Activated T-helper 17 cell treated with anti-CD3 and anti-CD28 coated beads, Interleukin-2, amount 50 U/mL, for 72 hours (primary cell): Measurements from ENCODE around the gene SQSTM1. TPM values are rescaled to one million over a fixed set of nuclear protein-coding genes. Genes with fewer than 3 reads are reported as not detected.
"Not testable (repeated sequence)": the region's sequence is repeated elsewhere in the genome, so short reads cannot be mapped to it uniquely, and the experiment has no call there.

ENCODE experiments used
- ATAC-seq: fragments of 150-1000 bp; cut with Tn5 transposase; replicated peaks from 2 replicates; pipeline ENCODE4 v1.10.0; 2021; ENCODE audit warnings: mild to moderate bottlenecking, moderate library complexity
- H3K27ac Mint-ChIP-seq: one replicate; pipeline ENCODE4 v1.8.0; 2022; ENCODE audit warnings: mixed read lengths
- H3K27me3 Mint-ChIP-seq: one replicate; pipeline ENCODE4 v1.8.0; 2022; ENCODE audit warnings: mixed read lengths
- H3K36me3 Mint-ChIP-seq: one replicate; pipeline ENCODE4 v1.8.0; 2022; ENCODE audit warnings: low read depth, mild to moderate bottlenecking, mixed read lengths
- H3K4me1 Mint-ChIP-seq: one replicate; pipeline ENCODE4 v1.8.0; 2022; ENCODE audit warnings: mixed read lengths
- H3K4me3 Mint-ChIP-seq: one replicate; pipeline ENCODE4 v1.8.0; 2022; ENCODE audit warnings: mild to moderate bottlenecking, mixed read lengths
- H3K9me3 Mint-ChIP-seq: one replicate; pipeline ENCODE4 v1.8.0; 2022; ENCODE audit warnings: mixed read lengths
- total RNA-seq, 2 donors: library from RNA; stranded (reverse); gene quantifications; one replicate each; pipeline ENCODE4 v1.2.3, GENCODE V29; 2022

SQSTM1 gene
- total RNA-seq, 2 donors from 2014 or later, result 130 to 188 TPM

GRCh38 chr5:179834871-179835270 lies 14.2 kb downstream of the SQSTM1 start:
- H3K27me3 Mint-ChIP-seq, H3K4me3 Mint-ChIP-seq, H3K27ac Mint-ChIP-seq, ATAC-seq, H3K9me3 Mint-ChIP-seq: not testable (repeated sequence)
- Mint-ChIP-seq H3K4me1 (peaks cover 22% of the 10 kb centered on the region), H3K36me3 (peaks cover 88% of the 10 kb centered on the region)

DNA sequence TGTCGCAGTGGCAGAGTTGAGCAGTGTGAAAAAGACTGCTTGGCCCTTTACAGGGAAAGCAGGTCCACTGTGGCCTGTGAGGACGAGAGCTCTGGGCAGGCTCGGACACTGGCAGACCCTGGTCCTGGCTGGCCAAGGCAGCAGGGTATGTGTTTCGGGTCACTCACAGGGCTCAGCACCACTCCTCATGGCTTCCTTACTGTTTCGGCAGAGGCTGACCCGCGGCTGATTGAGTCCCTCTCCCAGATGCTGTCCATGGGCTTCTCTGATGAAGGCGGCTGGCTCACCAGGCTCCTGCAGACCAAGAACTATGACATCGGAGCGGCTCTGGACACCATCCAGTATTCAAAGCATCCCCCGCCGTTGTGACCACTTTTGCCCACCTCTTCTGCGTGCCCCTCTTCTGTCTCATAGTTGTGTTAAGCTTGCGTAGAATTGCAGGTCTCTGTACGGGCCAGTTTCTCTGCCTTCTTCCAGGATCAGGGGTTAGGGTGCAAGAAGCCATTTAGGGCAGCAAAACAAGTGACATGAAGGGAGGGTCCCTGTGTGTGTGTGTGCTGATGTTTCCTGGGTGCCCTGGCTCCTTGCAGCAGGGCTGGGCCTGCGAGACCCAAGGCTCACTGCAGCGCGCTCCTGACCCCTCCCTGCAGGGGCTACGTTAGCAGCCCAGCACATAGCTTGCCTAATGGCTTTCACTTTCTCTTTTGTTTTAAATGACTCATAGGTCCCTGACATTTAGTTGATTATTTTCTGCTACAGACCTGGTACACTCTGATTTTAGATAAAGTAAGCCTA lies 15.7 kb downstream of the SQSTM1 start:
- H3K9me3 Mint-ChIP-seq, result no peaks in the 10 kb centered on the region
- no peaks in the 10 kb centered on the region for H3K27me3 Mint-ChIP-seq
- H3K36me3 Mint-ChIP-seq, result peaks cover 88% of the 10 kb centered on the region
- ATAC-seq, result peak; percentile 90
- H3K4me1 Mint-ChIP-seq, result peaks cover 22% of the 10 kb centered on the region
- H3K4me3 Mint-ChIP-seq, result peak overlapping the region; percentile 72
- H3K27ac Mint-ChIP-seq, result peak overlapping the region; percentile 81

DNA sequence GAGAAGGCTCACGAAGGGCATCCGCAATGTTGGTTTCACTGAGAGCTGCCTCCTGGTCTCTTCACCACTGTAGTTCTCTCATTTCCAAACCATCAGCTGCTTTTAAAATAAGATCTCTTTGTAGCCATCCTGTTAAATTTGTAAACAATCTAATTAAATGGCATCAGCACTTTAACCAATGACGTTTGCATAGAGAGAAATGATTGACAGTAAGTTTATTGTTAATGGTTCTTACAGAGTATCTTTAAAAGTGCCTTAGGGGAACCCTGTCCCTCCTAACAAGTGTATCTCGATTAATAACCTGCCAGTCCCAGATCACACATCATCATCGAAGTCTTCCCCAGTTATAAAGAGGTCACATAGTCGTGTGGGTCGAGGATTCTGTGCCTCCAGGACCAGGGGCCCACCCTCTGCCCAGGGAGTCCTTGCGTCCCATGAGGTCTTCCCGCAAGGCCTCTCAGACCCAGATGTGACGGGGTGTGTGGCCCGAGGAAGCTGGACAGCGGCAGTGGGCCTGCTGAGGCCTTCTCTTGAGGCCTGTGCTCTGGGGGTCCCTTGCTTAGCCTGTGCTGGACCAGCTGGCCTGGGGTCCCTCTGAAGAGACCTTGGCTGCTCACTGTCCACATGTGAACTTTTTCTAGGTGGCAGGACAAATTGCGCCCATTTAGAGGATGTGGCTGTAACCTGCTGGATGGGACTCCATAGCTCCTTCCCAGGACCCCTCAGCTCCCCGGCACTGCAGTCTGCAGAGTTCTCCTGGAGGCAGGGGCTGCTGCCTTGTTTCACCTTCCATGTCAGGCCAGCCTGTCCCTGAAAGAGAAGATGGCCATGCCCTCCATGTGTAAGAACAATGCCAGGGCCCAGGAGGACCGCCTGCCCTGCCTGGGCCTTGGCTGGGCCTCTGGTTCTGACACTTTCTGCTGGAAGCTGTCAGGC lies 16.6 kb downstream of the SQSTM1 start:
- H3K36me3 Mint-ChIP-seq, result peaks cover 85% of the 10 kb centered on the region
- no peaks in the 10 kb centered on the region for H3K9me3 Mint-ChIP-seq
- H3K4me3 Mint-ChIP-seq, result peak overlapping the region; percentile 72
- H3K27me3 Mint-ChIP-seq, result no peaks in the 10 kb centered on the region
- H3K4me1 Mint-ChIP-seq, result peaks cover 22% of the 10 kb centered on the region
- peak overlapping the region; percentile 81 for H3K27ac Mint-ChIP-seq
- ATAC-seq, result no peak

- Mint-ChIP-seq H3K9me3 (no peaks in the 10 kb centered on the region), H3K36me3 (peaks cover 68% of the 10 kb centered on the region), H3K27me3 (no peaks in the 10 kb centered on the region), H3K4me1 (peaks cover 14% of the 10 kb centered on the region), H3K27ac (peak overlapping the region; percentile 54), H3K4me3 (no peak overlapping the region)
- ATAC-seq, result no peak
These were observed 18.9 kb downstream of the SQSTM1 start for GRCh38 chr5:179839328-179840256.

DNA sequence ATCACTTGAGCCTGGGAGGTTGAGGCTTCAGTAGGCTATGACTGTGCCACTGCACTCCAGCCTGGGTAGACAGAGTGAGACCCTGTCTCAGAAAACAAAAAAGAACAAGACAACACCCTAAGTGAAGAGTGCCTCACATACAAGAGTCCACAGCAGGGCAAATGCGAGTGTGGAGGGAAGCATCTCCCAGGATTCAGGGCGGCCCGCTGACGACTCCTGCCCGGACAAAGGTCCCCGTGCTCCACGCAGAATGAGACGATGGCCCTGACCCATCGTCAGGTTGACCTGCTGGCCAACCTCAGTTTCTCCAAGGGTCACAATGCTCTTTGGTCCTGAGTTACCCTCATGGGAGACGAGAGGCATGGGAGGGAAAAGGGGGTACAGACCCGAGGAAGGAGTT lies 19.6 kb downstream of the SQSTM1 start:
- no peak for ATAC-seq
- H3K36me3 Mint-ChIP-seq, result peaks cover 71% of the 10 kb centered on the region

GRCh38 chr5:179840766-179841165 lies 20.1 kb downstream of the SQSTM1 start:
- H3K4me1 Mint-ChIP-seq, result peaks cover 14% of the 10 kb centered on the region
- no peak for ATAC-seq
- peaks cover 4% of the 10 kb centered on the region for H3K9me3 Mint-ChIP-seq
- H3K4me3 Mint-ChIP-seq, result no peak overlapping the region
- H3K27me3 Mint-ChIP-seq, result no peaks in the 10 kb centered on the region
- peak overlapping the region; percentile 54 for H3K27ac Mint-ChIP-seq
- peaks cover 67% of the 10 kb centered on the region for H3K36me3 Mint-ChIP-seq

More for the DNA sequence above, 19.6 kb downstream of the SQSTM1 start:
- H3K27me3 Mint-ChIP-seq, result no peaks in the 10 kb centered on the region
- H3K4me3 Mint-ChIP-seq, result no peak overlapping the region
- peak overlapping the region; percentile 54 for H3K27ac Mint-ChIP-seq
- peaks cover 4% of the 10 kb centered on the region for H3K9me3 Mint-ChIP-seq
- H3K4me1 Mint-ChIP-seq, result peaks cover 14% of the 10 kb centered on the region

DNA sequence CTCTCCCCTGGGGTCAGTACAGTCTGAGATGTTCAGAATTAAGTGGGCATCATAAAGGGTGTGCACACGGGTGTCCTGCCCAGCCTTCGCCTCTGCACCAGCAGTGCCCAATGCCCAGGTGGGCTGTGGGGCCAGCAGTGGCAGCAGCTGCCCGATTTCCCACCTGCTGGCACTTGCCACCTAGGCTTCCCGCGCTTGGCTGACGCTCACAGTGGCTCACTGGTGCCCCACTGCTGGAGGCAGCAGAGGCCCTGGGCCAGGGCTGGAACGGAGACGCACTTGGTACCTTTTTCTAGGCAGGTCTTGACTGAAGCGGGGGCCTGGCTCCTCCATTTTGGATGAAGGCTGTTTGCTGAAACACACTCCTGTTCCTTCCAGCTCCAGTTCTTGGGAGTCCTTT lies 20.9 kb downstream of the SQSTM1 start:
- Mint-ChIP-seq H3K36me3 (peaks cover 58% of the 10 kb centered on the region), H3K27me3 (no peaks in the 10 kb centered on the region), H3K4me1 (peaks cover 6% of the 10 kb centered on the region), H3K9me3 (peaks cover 4% of the 10 kb centered on the region), H3K4me3 (no peak overlapping the region), H3K27ac (no peak overlapping the region)
- no peak for ATAC-seq

GRCh38 chr5:179852993-179853547 lies 32.4 kb downstream of the SQSTM1 start:
- H3K9me3 Mint-ChIP-seq, result no peaks in the 10 kb centered on the region
- peaks cover 17% of the 10 kb centered on the region for H3K36me3 Mint-ChIP-seq
- no peaks in the 10 kb centered on the region for H3K27me3 Mint-ChIP-seq
- no peak overlapping the region for H3K27ac Mint-ChIP-seq
- peaks cover 10% of the 10 kb centered on the region for H3K4me1 Mint-ChIP-seq
- H3K4me3 Mint-ChIP-seq, result no peak overlapping the region
- no peak for ATAC-seq

DNA sequence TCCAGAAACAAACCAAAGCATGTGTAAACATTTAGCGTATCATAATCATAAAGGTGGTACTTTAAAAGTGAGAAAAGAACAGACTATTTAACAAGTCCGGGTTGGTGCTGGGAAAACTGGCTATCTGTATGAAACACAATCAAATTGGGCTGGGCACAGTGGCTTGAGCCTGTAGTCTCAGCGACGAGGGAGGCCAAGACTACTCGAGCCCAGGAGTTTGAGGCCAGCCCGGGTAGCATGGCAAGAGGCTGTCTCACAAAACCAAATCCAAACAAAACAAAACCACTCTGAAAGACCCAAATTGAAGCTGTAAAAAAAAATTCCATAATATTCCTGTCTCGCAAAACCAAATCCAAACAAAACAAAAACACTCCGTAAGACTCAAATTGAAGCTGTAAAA lies 33.7 kb downstream of the SQSTM1 start:
- H3K9me3 Mint-ChIP-seq, result no peaks in the 10 kb centered on the region
- no peak for ATAC-seq
- H3K4me1 Mint-ChIP-seq, result peaks cover 11% of the 10 kb centered on the region
- no peaks in the 10 kb centered on the region for H3K27me3 Mint-ChIP-seq
- no peak overlapping the region for H3K4me3 Mint-ChIP-seq
- H3K27ac Mint-ChIP-seq, result no peak overlapping the region
- H3K36me3 Mint-ChIP-seq, result peaks cover 17% of the 10 kb centered on the region

GRCh38 chr5:179858241-179858585 lies 37.5 kb downstream of the SQSTM1 start:
- Mint-ChIP-seq H3K36me3 (peaks cover 12% of the 10 kb centered on the region), H3K27me3 (no peaks in the 10 kb centered on the region), H3K27ac (peak overlapping the region; percentile 87), H3K4me1 (peaks cover 3% of the 10 kb centered on the region), H3K9me3 (no peaks in the 10 kb centered on the region), H3K4me3 (peak overlapping the region; percentile 91)
- ATAC-seq, result peak; percentile 71

- peak; percentile 98 for ATAC-seq
- H3K36me3 Mint-ChIP-seq, result peaks cover 14% of the 10 kb centered on the region
- H3K27me3 Mint-ChIP-seq, result no peaks in the 10 kb centered on the region
These were observed 38.1 kb downstream of the SQSTM1 start, which contains the start of gene MRNIP for GRCh38 chr5:179858586-179859427. Gene MRNIP, minus strand, starts transcription at chr5:179858817. Its CDS starts 21 bp downstream, at chr5:179858796.

GRCh38 chr5:179860301-179860700 lies 39.6 kb downstream of the SQSTM1 start:
- Mint-ChIP-seq H3K4me1 (peaks cover 3% of the 10 kb centered on the region), H3K9me3 (no peaks in the 10 kb centered on the region), H3K27ac (no peak overlapping the region), H3K4me3 (peak overlapping the region; percentile 91), H3K36me3 (peaks cover 26% of the 10 kb centered on the region), H3K27me3 (no peaks in the 10 kb centered on the region)
- ATAC-seq, result no peak

More at GRCh38 chr5:179858586-179859427, 38.1 kb downstream of the SQSTM1 start, which contains the start of gene MRNIP:
- Mint-ChIP-seq H3K4me1 (peaks cover 3% of the 10 kb centered on the region), H3K9me3 (no peaks in the 10 kb centered on the region), H3K4me3 (peak within 1 kb of the TSS; percentile 91), H3K27ac (peak within 1 kb of the TSS; percentile 87)

DNA sequence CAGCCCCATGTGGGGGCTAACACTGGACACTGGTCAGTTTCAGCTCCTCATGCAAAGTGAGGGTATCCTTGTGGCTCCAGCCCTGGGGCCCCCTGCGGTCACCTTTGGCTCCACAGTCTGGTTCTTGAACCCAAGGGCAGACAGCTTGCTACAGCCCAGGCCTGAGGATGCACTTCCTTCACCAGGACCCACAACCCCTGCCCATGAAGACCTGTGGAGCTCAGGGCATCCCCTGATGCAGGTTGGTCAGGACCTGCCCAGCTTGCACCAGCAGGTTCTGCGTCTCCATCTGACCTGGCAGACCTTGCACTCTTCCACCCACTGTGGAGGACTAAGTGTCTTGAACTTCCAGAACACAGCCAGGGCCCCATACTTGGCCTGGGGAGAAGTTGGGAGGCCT lies 41.6 kb downstream of the SQSTM1 start:
- peaks cover 38% of the 10 kb centered on the region for H3K36me3 Mint-ChIP-seq
- H3K4me1 Mint-ChIP-seq, result peaks cover 3% of the 10 kb centered on the region
- no peak for ATAC-seq
- H3K4me3 Mint-ChIP-seq, result no peak overlapping the region
- H3K9me3 Mint-ChIP-seq, result no peaks in the 10 kb centered on the region
- H3K27me3 Mint-ChIP-seq, result no peaks in the 10 kb centered on the region
- H3K27ac Mint-ChIP-seq, result no peak overlapping the region
